HG02759 (cell line): ENCODE data around the gene DHRSX.
"Not testable (repeated sequence)": the region's sequence is repeated elsewhere in the genome, so short reads cannot be mapped to it uniquely, and the experiment has no call there.

Experiments used
- ATAC-seq: cut with Tn5 transposase; IDR thresholded peaks from one replicate; pipeline ENCODE4 v1.9.1; 2021; ENCODE audit warnings: mild to moderate bottlenecking, moderate library complexity; ENCODE audit not compliant: unreplicated experiment

The DHRSX gene

GRCh38 chrX:2521092-2521926, 20.5 kb upstream of the DHRSX start:
- peak; percentile 81 for ATAC-seq

- ATAC-seq, result no peak
Observed at GRCh38 chrX:2520539-2520938, 19.8 kb upstream of the DHRSX start.

- ATAC-seq, result not testable (repeated sequence)
Observed at GRCh38 chrX:2519638-2520037, 18.9 kb upstream of the DHRSX start.

- peak; percentile 9 for ATAC-seq
Observed at GRCh38 chrX:2517055-2517454, 16.3 kb upstream of the DHRSX start.

GRCh38 chrX:2516623-2517022, 15.8 kb upstream of the DHRSX start:
- ATAC-seq, result peak; percentile 54

GRCh38 chrX:2514131-2514530, 13.4 kb upstream of the DHRSX start:
- peak; percentile 34 for ATAC-seq

GRCh38 chrX:2513121-2513664, 12.4 kb upstream of the DHRSX start:
- ATAC-seq, result no peak

GRCh38 chrX:2512501-2512900, 11.7 kb upstream of the DHRSX start:
- ATAC-seq, result no peak

GRCh38 chrX:2511326-2511725, 10.6 kb upstream of the DHRSX start:
- no peak for ATAC-seq

- ATAC-seq, result no peak
Observed at GRCh38 chrX:2508648-2509335, 8.0 kb upstream of the DHRSX start.

- no peak for ATAC-seq
Observed at GRCh38 chrX:2507904-2508627, 7.3 kb upstream of the DHRSX start.

- ATAC-seq, result no peak
Observed at GRCh38 chrX:2507196-2507595, 6.4 kb upstream of the DHRSX start.

- ATAC-seq, result not testable (repeated sequence)
Observed at GRCh38 chrX:2505341-2505740, 4.6 kb upstream of the DHRSX start.

GRCh38 chrX:2504706-2505332, 4.0 kb upstream of the DHRSX start:
- ATAC-seq, result no peak

- ATAC-seq, result no peak
Observed at GRCh38 chrX:2503591-2504500, 3.1 kb upstream of the DHRSX start.

- ATAC-seq, result no peak
Observed at GRCh38 chrX:2502668-2503519, 2.1 kb upstream of the DHRSX start.

- no peak for ATAC-seq
Observed at GRCh38 chrX:2502120-2502667, 1.4 kb upstream of the DHRSX start.

- ATAC-seq, result no peak
Observed at GRCh38 chrX:2501559-2502102, 855 bp upstream of the DHRSX start.
